ENCODE measurements around the gene FAM162A. TPM values are rescaled to one million over a fixed set of nuclear protein-coding genes. Genes with fewer than 3 reads are reported as not detected.

FAM162A gene
- total RNA-seq, 1 donor from 2014 or later: 51.2 TPM

- no peak overlapping the region for H3K4me3 Mint-ChIP-seq
Measured at GRCh38 chr3:122394173-122394572, 10.2 kb downstream of the FAM162A start.

DNA sequence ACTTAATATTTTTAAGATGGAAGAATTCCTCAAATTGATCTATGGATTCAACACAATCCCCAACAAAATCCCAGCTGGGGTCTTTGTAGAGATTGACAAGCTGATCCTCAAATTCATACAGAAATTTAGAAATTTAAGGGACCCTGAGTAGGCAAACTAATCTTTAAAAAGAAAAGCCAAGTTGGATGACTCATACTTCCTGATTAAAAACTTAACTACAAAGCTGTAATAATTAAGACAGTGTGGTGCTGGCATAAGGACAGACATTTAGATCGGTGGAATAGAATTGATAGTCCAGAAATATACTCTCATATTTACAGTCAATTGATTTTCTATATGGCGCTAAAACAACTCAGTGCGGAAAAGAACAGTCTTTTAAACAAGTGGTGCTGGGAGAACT, 11.6 kb downstream of the FAM162A start:
- DNase-seq (ENCODE audit: low spot score in 2 of 2, unreplicated experiment in 2 of 2): no peak
- H3K4me1 Mint-ChIP-seq: peaks cover 23% of the 10 kb centered on the region
- TF ChIP-seq, protein P1, sequence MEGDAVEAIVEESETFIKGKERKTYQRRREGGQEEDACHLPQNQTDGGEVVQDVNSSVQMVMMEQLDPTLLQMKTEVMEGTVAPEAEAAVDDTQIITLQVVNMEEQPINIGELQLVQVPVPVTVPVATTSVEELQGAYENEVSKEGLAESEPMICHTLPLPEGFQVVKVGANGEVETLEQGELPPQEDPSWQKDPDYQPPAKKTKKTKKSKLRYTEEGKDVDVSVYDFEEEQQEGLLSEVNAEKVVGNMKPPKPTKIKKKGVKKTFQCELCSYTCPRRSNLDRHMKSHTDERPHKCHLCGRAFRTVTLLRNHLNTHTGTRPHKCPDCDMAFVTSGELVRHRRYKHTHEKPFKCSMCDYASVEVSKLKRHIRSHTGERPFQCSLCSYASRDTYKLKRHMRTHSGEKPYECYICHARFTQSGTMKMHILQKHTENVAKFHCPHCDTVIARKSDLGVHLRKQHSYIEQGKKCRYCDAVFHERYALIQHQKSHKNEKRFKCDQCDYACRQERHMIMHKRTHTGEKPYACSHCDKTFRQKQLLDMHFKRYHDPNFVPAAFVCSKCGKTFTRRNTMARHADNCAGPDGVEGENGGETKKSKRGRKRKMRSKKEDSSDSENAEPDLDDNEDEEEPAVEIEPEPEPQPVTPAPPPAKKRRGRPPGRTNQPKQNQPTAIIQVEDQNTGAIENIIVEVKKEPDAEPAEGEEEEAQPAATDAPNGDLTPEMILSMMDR (IDR thresholded peaks at IDR 0.05; ENCODE audit: unreplicated experiment): no peak
- H3K9me3 Mint-ChIP-seq: no peaks in the 10 kb centered on the region
- no peak overlapping the region for H3K27ac Mint-ChIP-seq
- H3K27me3 Mint-ChIP-seq (ENCODE audit: low read depth): no peaks in the 10 kb centered on the region
- no peaks in the 10 kb centered on the region for H3K36me3 Mint-ChIP-seq
- no peak overlapping the region for H3K4me3 Mint-ChIP-seq

More at GRCh38 chr3:122394173-122394572, 10.2 kb downstream of the FAM162A start:
- peaks cover 23% of the 10 kb centered on the region for H3K4me1 Mint-ChIP-seq
- TF ChIP-seq, protein P1 (IDR thresholded peaks at IDR 0.05; ENCODE audit: unreplicated experiment): no peak
- DNase-seq (ENCODE audit: low spot score in 2 of 2, unreplicated experiment in 2 of 2): no peak
- no peaks in the 10 kb centered on the region for H3K27me3 Mint-ChIP-seq (ENCODE audit: low read depth)
- no peaks in the 10 kb centered on the region for H3K9me3 Mint-ChIP-seq
- H3K27ac Mint-ChIP-seq: peak overlapping the region; percentile 60
- no peaks in the 10 kb centered on the region for H3K36me3 Mint-ChIP-seq

- H3K9me3 Mint-ChIP-seq: no peaks in the 10 kb centered on the region
- no peaks in the 10 kb centered on the region for H3K27me3 Mint-ChIP-seq (ENCODE audit: low read depth)
- peaks cover 23% of the 10 kb centered on the region for H3K4me1 Mint-ChIP-seq
- no peak for DNase-seq (ENCODE audit: low spot score in 2 of 2, unreplicated experiment in 2 of 2)
- H3K4me3 Mint-ChIP-seq: no peak overlapping the region
- no peak overlapping the region for H3K27ac Mint-ChIP-seq
- no peaks in the 10 kb centered on the region for H3K36me3 Mint-ChIP-seq
- TF ChIP-seq, protein P1 (IDR thresholded peaks at IDR 0.05; ENCODE audit: unreplicated experiment): no peak
Measured at GRCh38 chr3:122396511-122396910, 12.5 kb downstream of the FAM162A start.

- Mint-ChIP-seq H3K36me3 (no peaks in the 10 kb centered on the region), H3K4me1 (peaks cover 23% of the 10 kb centered on the region), H3K27ac (no peak overlapping the region), H3K4me3 (no peak overlapping the region), H3K27me3 (ENCODE audit: low read depth) (no peaks in the 10 kb centered on the region), H3K9me3 (no peaks in the 10 kb centered on the region)
- TF ChIP-seq, protein P1 (IDR thresholded peaks at IDR 0.05; ENCODE audit: unreplicated experiment): no peak
- DNase-seq (ENCODE audit: low spot score in 2 of 2, unreplicated experiment in 2 of 2): no peak
Measured at GRCh38 chr3:122397201-122397600, 13.2 kb downstream of the FAM162A start.

DNA sequence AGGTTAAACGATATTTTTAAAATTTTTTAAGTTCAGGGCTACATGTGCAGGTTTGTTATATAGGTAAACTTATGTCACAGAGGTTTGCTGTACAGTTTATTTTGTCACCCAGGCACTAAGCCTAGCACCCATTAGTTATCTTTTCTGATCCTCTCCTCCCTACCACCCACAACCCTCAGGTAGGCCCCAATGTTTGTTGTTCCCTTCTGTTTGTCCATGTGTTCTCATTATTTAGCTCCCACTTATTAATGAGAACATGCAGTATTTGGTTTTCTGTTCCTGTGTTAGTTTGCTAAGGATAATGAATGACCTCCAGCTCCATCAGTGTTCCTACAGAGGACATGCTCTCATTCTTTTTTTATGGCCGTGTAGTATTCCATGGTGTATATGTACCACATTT, 14.9 kb downstream of the FAM162A start:
- DNase-seq (ENCODE audit: low spot score in 2 of 2, unreplicated experiment in 2 of 2): no peak
- Mint-ChIP-seq H3K36me3 (no peaks in the 10 kb centered on the region), H3K27me3 (ENCODE audit: low read depth) (no peaks in the 10 kb centered on the region), H3K4me1 (peaks cover 12% of the 10 kb centered on the region), H3K27ac (no peak overlapping the region), H3K4me3 (no peak overlapping the region), H3K9me3 (no peaks in the 10 kb centered on the region)
- TF ChIP-seq, protein P1 (IDR thresholded peaks at IDR 0.05; ENCODE audit: unreplicated experiment): no peak

DNA sequence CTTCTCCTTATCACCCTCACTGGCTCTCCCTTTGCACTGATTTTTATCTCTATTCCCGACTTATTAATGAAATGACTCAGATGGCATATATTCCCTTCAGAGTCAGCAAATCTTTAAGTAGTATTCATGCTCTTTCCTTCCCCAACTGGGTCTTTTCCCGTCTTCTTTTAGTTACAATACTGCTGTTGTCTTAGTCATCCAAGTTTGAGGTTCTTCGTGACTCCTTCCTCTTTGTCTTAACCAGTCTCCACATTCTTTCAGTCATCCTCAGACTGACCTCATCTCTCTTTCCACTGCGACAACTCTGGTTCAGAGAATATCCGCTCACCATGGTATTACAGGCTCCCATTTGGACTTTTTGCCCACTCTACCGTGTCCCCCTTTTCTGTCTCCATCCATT, 19.5 kb downstream of the FAM162A start:
- Mint-ChIP-seq H3K4me1 (no peaks in the 10 kb centered on the region), H3K4me3 (no peak overlapping the region), H3K27ac (no peak overlapping the region), H3K9me3 (no peaks in the 10 kb centered on the region), H3K27me3 (ENCODE audit: low read depth) (no peaks in the 10 kb centered on the region), H3K36me3 (peaks cover 11% of the 10 kb centered on the region)
- TF ChIP-seq, protein P1 (IDR thresholded peaks at IDR 0.05; ENCODE audit: unreplicated experiment): no peak
- no peak for DNase-seq (ENCODE audit: low spot score in 2 of 2, unreplicated experiment in 2 of 2)

Measured in mesothelial cell of epicardium (in vitro differentiated cells).